Colonic mucosa (tissue), 4 donors: ENCODE data around the gene HDAC6. TPM values are rescaled to one million over a fixed set of nuclear protein-coding genes. Genes with fewer than 3 reads are reported as not detected.

Source experiments
- DNase-seq: peaks from one replicate; pipeline ENCODE4 v3.0.0-alpha.2; 2020
- H3K27ac ChIP-seq: fragments of 200-600 bp; one replicate; pipeline ENCODE4 v1.8.0; 2021
- H3K27me3 ChIP-seq: fragments of 200-600 bp; one replicate; pipeline ENCODE4 v1.8.0; 2021
- H3K36me3 ChIP-seq: fragments of 200-600 bp; one replicate; pipeline ENCODE4 v1.8.0; 2021
- H3K4me1 ChIP-seq: fragments of 200-600 bp; one replicate; pipeline ENCODE4 v1.8.0; 2021; ENCODE audit warnings: mild to moderate bottlenecking
- H3K4me3 ChIP-seq: fragments of 200-600 bp; one replicate; pipeline ENCODE4 v1.8.0; 2021
- H3K9ac ChIP-seq, 2 donors: one replicate each; pipeline ENCODE4 v1.7.0; 2013; ENCODE audit warnings: control low read depth in 2 of 2, low read depth in 2 of 2, low read length in 2 of 2
- H3K9me3 ChIP-seq: fragments of 200-600 bp; one replicate; pipeline ENCODE4 v1.8.0; 2021
- CTCF ChIP-seq: fragments of 200-600 bp; IDR thresholded peaks from one replicate; pipeline ENCODE4 v1.8.0; 2022; ENCODE audit warnings: antibody characterized with exemption, mild to moderate bottlenecking
- intact Hi-C: fragments of 100-400 bp; cut with DNase I; formaldehyde crosslinking; loops from one replicate; pipeline ENCODE4 v1.14.1; 2022
- total RNA-seq, 2 donors: library from RNA; stranded (reverse); fragmentation: NEBNext Ultra II Directional in 1 of 2; extraction: Animal tissue kit (Norgen Biotek cat#: 25700) in 1 of 2; gene quantifications; one replicate each; pipeline ENCODE4 v1.2.1, GENCODE V29; 2021
- donor health status: healthy.
- donor health status: DM: no; HTN: no; CAD: no.
- donor health status: DM: no; HTN: no; CAD: no.

HDAC6 gene
- total RNA-seq, 2 donors from 2014 or later: 66.2 to 71.5 TPM

DNA sequence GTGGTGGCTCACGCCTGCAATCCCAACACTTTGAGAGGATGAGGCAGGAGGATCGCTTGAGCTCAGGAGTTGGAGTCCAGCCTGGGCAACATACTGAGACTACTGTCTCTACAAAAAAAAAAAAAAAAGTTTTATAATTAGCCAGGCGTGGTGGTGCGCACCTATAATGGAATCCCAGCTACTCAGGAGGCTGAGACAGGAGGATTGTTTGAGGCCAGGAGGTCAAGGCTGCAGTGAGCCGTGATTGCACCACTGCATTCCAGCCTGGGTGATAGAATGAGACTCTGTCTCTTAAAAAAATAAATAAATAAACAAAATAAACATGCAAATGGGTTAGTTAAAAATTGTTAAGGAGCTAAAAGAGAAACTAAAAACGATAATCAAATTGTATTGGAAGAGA is 32.6 kb upstream of the HDAC6 start:
- no peak for DNase-seq
- intact Hi-C loops: no loop called here
- Histone ChIP-seq H3K27ac (no peak overlapping the region), H3K9ac (no peak overlapping the region), H3K4me1 (no peaks in the 10 kb centered on the region), H3K27me3 (no peaks in the 10 kb centered on the region), H3K4me3 (no peak overlapping the region), H3K9me3 (no peaks in the 10 kb centered on the region), H3K36me3 (no peaks in the 10 kb centered on the region)
- no peak for TF ChIP-seq CTCF

- no peak overlapping the region for H3K27ac ChIP-seq
- no peaks in the 10 kb centered on the region for H3K9me3 ChIP-seq
- H3K4me3 ChIP-seq: no peak overlapping the region
- H3K4me1 ChIP-seq: no peaks in the 10 kb centered on the region
- H3K36me3 ChIP-seq: no peaks in the 10 kb centered on the region
- TF ChIP-seq CTCF: no peak
- H3K9ac ChIP-seq: no peak overlapping the region
- intact Hi-C loops: no loop called here
- no peak for DNase-seq
- H3K27me3 ChIP-seq: no peaks in the 10 kb centered on the region
Observed at GRCh38 chrX:48770296-48770695, 31.6 kb upstream of the HDAC6 start.

DNA sequence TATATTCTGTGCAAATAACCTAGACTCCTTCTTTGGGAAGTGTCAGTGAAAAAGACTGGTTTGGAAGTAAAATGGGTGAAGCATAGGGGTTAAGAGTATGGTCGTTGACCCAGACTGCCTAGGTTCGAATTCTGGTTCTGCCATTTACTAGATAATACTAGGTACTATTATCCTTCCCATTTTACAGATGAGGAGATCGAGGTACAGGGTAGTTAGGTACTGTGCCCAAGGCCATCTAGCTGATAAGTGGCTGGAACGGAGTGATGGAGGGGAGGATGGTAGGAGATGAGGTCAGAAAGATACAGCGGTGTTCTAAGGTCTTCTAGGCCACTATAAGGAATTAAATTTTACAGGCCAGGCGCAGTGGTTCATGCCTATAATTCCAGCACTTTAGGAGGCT is 29.3 kb upstream of the HDAC6 start:
- intact Hi-C loops: no loop called here
- no peak overlapping the region for H3K9ac ChIP-seq
- H3K9me3 ChIP-seq: no peaks in the 10 kb centered on the region
- H3K27ac ChIP-seq: no peak overlapping the region
- H3K4me1 ChIP-seq: no peaks in the 10 kb centered on the region
- no peaks in the 10 kb centered on the region for H3K36me3 ChIP-seq
- H3K4me3 ChIP-seq: no peak overlapping the region
- no peaks in the 10 kb centered on the region for H3K27me3 ChIP-seq
- no peak for DNase-seq
- TF ChIP-seq CTCF: no peak

- DNase-seq: no peak
- Histone ChIP-seq H3K27ac (no peak overlapping the region), H3K9me3 (no peaks in the 10 kb centered on the region), H3K9ac (no peak overlapping the region), H3K27me3 (no peaks in the 10 kb centered on the region), H3K4me1 (no peaks in the 10 kb centered on the region), H3K4me3 (no peak overlapping the region), H3K36me3 (no peaks in the 10 kb centered on the region)
- intact Hi-C loops: no loop called here
- TF ChIP-seq CTCF: no peak
Observed at GRCh38 chrX:48776818-48777439, 24.9 kb upstream of the HDAC6 start.

GRCh38 chrX:48779399-48779798 is 22.5 kb upstream of the HDAC6 start:
- Histone ChIP-seq H3K27ac (no peak overlapping the region), H3K27me3 (no peaks in the 10 kb centered on the region), H3K4me1 (no peaks in the 10 kb centered on the region), H3K4me3 (no peak overlapping the region), H3K9ac (no peak overlapping the region), H3K9me3 (no peaks in the 10 kb centered on the region), H3K36me3 (no peaks in the 10 kb centered on the region)
- intact Hi-C loops: no loop called here
- TF ChIP-seq CTCF: no peak
- no peak for DNase-seq
